ENCODE data around the gene TCF4.

GRCh38 chr18:55403421-55403949, 184.5 kb downstream of the TCF4 start:
- TF ChIP-seq CTCF (IDR thresholded peaks at IDR 0.05), result no peak
- TF ChIP-seq SP1 (CRISPR knock-in tag; conservative IDR thresholded peaks at IDR 0.05), result no peak
- TF ChIP-seq ZNF138 (CRISPR knock-in tag; conservative IDR thresholded peaks at IDR 0.05), result no peak
- TF ChIP-seq, protein P1, sequence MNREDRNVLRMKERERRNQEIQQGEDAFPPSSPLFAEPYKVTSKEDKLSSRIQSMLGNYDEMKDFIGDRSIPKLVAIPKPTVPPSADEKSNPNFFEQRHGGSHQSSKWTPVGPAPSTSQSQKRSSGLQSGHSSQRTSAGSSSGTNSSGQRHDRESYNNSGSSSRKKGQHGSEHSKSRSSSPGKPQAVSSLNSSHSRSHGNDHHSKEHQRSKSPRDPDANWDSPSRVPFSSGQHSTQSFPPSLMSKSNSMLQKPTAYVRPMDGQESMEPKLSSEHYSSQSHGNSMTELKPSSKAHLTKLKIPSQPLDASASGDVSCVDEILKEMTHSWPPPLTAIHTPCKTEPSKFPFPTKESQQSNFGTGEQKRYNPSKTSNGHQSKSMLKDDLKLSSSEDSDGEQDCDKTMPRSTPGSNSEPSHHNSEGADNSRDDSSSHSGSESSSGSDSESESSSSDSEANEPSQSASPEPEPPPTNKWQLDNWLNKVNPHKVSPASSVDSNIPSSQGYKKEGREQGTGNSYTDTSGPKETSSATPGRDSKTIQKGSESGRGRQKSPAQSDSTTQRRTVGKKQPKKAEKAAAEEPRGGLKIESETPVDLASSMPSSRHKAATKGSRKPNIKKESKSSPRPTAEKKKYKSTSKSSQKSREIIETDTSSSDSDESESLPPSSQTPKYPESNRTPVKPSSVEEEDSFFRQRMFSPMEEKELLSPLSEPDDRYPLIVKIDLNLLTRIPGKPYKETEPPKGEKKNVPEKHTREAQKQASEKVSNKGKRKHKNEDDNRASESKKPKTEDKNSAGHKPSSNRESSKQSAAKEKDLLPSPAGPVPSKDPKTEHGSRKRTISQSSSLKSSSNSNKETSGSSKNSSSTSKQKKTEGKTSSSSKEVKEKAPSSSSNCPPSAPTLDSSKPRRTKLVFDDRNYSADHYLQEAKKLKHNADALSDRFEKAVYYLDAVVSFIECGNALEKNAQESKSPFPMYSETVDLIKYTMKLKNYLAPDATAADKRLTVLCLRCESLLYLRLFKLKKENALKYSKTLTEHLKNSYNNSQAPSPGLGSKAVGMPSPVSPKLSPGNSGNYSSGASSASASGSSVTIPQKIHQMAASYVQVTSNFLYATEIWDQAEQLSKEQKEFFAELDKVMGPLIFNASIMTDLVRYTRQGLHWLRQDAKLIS (CRISPR knock-in tag; IDR thresholded peaks at IDR 0.05; ENCODE audit: borderline replicate concordance), result no peak
- TF ChIP-seq SMAD4 (CRISPR knock-in tag; IDR thresholded peaks at IDR 0.05), result no peak
- no peak for TF ChIP-seq HMGXB4 (CRISPR knock-in tag; IDR thresholded peaks at IDR 0.05)
- no peak for TF ChIP-seq CREB1 (CRISPR knock-in tag; IDR thresholded peaks at IDR 0.05)
- TF ChIP-seq TEAD4 (CRISPR knock-in tag; IDR thresholded peaks at IDR 0.05), result no peak
- no peak for TF ChIP-seq FOXJ3 (CRISPR knock-in tag; IDR thresholded peaks at IDR 0.05; ENCODE audit: borderline replicate concordance)

All from WTC11 (cell line).